NCI-H2227 (cell line): ENCODE measurements around the gene NECAB2.
A peak's percentile ranks its signal among the peaks of the same experiment; 100 is the strongest.

Source experiments
- DNase-seq: peaks from one replicate; lab custom pipeline; 2025; ENCODE audit not compliant: unreplicated experiment; lab: John Stamatoyannopoulos, UW

Gene NECAB2

DNA sequence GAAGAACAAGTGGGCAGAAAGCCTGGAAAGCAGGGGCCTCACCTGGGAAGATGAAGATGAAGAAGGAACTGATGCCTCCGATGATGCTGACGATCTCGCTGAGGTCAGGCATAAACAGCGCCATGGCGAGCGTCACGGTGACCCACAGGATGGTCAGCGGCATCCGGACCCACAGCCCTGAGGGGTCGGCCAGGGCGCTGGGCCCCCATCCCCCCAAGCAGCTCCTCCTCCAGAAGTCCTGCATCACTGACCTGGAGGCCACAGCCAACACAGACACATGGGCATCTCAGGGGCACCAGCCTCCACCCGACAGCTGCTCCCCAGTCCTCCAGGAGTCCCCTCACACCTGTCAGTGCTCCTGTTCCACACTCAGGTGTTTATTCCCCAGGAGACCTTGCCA is 48.4 kb downstream of the NECAB2 start:
- DNase-seq, result no peak

DNA sequence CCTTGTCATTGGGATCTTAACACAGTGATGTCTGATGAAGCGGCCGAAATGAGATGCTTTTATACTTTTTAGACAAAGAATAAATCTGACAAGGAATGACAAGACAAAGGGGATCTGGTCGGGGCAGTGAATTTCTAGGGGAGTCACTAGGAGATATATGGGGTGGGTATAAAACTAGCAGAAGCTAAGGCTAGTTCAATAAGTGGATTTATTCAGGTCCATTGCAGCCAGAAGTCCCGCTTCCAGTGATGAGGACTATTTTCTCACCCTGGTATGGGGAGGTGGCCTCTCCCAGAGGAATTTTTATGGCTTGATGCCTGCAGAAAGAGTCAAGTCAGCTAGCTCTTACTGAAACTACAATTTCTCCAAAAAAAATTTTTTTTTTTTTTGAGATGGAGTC is 50.7 kb downstream of the NECAB2 start:
- DNase-seq, result no peak

DNA sequence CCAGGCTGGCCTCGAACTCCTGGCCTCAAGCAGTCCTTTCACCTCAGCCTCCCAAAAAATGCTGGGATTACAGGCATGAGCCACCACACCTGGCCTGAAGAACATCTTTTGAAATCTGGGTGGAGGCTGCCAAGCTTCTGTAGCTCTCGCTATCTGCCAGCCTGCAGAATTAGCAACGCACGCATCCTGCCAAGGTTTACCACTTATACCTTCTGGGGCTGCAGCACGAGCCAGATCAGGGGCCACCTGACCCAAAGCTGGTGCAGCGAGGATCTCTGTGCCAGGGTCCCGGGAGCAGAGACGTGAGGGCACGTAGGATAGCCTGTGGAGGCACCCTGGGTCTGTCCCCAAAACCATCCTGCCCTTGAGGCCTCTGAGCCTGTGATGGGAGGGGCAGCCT is 52.3 kb downstream of the NECAB2 start:
- DNase-seq, result no peak

DNA sequence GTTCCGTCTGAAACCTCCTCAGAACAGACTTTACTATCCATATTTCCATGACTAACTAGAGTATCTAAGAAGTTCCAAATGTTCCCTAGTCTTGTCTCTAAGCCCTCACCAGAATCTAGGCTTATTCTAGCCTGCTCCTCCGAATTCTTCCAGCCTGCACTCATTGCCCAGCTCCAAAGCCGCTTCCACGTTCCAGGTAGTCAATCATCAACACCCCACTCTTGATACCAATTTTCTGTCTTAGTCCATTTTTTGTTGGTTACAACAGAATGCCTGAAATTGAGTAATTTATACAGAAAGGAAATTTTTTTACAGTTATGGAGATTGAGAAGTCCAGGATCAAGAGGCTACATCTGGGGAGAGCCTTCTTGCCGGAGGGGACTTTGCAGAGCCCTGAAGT is 53.4 kb downstream of the NECAB2 start:
- no peak for DNase-seq

DNA sequence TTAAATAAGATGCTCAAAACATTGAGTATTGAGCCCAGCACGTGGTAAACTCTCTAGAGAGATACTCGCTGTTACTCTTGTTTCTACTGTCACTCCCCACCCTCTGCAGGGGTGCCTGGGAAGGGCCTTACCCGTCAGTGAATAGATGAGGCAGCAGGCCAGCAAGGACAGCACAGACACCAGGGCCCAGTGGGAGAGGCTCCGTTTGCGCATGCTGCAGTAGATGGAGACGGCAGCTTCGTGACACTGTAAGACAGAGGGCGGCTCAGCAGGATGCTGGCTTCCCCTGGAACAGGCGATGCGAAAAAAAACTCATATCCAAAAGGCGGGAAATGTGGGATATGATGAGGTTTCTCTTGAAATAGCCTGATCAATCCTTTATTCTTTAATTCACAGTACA is 54.6 kb downstream of the NECAB2 start:
- DNase-seq, result no peak

DNA sequence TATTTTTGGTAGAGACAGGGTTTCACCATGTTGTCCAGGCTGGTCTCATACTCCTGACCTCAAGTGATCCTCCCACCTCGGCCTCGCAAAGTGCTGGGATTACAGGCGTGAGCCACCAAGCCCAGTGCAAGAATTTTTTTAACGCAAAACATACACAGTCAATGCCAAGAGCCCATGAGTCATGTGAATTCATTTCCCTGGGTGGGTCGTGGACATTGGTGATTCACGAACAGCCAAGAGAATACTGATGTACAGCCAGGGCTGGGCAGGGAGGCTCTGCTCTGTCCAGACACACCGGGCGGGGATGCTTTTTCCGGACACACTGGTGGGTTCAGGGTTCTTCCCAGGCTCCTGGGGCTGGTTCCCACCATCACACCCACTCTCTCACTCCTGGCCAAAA is 56.8 kb downstream of the NECAB2 start:
- DNase-seq, result no peak

DNA sequence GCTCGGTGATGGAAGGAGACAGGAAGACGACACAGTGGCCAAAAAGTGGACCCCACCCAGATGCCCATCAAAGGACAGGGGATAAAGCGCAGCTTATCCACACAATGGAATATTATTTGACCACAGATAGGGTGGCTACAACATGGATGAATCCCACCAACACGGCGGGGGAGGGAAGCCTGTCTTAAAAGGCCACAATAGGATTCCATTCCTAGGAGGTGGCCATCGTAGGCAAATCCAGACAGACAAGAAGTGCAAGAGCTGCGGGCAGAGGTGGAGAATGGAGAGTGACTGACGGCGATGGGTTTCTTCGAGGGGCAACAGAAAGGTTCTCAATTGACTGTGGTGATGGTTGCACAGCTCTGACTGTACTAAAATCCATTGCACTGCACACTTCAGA is 58.6 kb downstream of the NECAB2 start:
- DNase-seq, result no peak

DNA sequence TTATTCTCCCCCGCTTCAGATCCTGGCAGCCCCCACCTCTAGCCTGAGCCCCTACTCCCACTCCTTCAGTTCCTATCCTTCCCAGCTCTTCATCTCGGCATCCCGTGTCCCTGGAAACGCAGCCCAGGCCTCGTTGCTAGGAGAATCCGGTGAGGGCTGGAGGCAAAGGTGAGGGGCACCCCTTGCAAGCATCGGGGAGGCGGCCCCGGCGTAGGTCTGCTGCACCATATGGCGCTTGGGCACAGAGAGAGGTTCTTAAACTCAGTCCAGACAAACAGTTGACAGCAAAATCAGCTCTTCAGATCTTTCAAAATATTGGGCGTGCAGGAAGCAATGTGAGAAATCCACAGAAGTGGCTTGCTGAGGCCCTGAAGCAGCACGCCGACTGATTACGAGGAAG is 59.6 kb downstream of the NECAB2 start:
- DNase-seq, result peak; percentile 30

DNA sequence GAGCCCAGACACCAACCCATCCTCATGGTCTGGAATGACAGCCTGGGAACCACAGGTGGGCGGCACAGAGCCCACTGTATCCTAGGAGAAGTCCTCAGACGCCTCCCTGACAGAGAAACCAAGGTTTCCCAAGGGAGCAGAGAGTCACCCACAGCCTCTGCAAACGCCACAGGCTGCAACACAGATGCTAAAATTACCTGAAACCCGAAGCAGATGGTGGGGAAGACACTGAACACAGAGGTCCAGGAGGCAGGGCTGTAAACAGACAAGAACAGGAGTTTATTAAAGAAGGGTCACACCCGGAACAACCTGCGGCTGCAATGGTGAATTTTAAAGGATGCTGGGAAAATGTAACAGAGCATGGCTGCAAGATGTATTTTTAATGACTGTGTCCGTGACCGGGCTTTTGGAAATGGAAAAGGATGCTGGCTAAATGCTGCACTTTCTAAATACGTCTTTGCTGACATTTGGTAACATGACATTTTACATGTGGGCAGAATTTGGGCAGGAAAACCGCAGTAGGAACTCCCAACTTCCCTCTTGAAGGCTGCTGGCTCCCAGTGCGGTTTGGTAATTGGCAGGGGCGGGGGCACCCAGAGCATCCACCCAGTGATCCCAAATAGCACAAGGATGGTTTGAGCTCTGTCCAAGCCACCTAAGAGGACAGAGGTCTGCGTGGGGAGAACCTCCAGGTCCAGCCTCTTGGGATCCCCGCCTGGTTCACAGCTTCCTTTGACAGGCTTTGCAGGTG is 61.4 kb downstream of the NECAB2 start:
- DNase-seq, result no peak

DNA sequence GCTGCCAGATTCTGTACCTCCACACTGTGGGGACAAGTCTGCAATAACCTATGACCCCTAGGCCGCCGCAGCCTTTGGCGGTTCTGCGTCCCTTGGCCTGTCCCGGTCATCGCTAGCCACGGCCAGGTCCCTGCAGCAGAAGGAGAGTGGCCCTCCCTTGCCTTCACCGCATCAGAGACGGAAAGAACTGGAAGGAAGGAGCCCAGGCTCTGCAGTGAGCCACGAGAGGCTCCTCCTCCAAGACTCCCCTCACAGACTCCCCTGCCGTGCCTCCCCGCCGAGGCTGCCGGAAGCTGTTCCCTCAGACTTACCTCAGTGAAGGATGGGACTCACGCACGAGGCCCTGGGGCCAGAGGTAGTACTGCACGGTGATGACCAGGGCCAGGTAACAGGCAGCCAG is 63.5 kb downstream of the NECAB2 start:
- DNase-seq, result no peak

DNA sequence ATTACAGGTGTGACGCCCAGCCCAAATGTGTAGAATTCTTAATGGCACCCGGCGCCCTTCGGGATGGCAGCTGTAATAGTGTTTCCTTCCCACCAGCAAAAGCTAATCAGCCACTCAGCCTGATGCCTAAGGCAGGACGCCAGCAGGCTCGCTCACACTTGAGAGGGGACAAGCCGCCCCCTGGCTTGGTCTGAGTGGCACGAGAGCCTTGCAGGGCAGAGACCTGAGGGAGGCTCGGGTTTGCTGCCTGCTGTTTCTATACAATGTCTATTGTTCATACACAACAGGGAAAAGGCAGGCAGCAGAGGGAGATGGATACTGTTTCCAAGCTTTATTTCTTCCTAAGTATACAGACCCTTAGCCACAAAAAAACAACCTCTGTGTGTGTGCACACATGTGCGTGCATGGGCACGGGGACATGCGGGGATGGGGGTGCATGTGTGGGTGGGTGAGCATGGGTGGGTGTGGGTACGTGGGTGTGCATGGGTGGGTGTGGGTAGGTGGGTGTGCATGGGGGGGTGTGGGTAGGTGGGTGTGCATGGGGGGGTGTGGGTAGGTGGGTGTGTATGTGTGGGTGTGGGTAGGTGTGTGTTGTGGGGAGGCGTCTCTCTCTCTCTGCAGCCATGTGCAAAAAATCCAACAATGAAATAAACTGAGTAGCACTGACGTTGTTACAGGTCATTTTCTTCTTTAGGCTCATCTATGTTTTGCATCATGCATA is 64.6 kb downstream of the NECAB2 start:
- DNase-seq, result peak; percentile 62

DNA sequence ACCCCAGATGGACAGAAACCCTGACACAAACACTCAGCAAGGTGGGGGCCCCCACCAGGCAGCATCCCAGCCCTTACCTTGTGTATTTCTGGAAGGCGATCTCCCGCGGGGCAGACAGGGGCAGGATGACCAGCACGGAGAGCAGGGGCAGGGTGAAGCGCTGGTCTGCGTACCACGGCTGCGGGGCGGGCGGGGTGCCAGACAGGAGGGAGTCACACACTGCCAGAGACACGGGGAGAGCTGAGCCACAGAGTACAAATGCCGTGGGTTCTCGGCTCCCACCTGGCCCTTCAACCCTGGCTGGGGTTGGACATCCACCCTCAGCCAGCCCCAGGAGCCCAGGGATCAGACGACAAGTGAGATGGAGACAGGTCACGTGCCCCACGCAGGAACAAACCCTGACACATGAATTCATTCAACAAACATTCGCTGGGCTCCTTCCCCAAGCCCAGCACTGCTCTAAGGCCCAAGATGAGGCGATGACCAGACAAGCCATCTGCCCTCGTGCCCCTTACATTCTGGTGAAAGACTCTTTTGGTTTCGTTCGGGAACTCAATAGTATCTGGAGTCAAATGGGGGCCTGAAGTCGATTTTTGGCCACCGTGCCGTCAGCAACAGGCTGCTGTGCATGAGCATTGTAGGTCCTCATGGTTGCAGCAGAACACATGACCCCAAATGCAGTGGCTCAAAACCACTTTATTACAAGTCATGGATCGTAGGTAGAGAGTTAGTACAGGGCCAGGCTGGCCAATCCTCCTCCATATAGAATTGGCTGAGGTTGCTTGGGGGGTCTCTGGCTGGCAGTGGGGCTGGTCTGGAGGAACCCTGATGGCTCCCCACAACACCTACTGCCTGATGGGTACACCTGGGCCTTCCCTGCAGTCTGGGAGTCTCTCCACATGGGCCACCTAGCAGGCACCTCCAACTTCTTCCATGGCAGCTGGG is 65.5 kb downstream of the NECAB2 start:
- no peak for DNase-seq

DNA sequence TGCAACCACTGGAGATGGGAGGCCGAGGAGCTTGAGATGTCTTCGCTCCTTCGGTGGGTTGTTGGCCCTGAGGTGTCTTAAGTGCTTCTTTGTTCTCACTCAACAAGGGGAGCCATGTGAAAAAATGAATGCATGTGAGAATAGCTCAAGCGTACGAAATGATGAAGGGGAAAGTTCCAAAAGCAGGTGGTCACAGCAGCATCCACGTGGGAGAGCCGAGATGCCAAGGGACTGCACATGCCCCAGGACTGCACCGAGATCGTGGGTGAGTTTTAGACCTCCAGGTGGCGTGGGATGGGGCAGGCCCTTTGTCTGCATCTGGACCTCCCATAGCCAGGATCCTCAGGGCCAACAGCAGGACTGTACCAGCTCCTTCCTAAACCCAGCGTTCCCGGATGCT is 66.5 kb downstream of the NECAB2 start:
- DNase-seq, result no peak

DNA sequence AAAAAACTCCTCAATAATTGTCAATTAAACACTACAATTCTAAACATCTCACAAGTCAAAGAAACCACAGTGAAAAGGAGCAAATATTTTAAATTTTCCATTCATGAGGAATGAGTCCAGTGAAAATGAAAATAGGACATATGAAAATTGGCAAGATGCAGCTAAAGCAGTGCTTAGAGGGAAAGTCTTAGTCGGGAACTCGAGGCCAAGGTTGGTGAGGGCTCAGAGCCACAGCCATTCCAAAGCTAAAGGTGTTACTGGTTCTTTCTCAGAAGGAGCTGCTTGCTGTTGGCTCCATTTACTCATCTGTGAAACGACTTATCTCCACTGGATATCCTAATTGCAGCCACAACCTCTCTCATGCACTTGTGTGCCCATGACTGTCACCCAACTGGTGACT is 68.1 kb downstream of the NECAB2 start:
- no peak for DNase-seq

DNA sequence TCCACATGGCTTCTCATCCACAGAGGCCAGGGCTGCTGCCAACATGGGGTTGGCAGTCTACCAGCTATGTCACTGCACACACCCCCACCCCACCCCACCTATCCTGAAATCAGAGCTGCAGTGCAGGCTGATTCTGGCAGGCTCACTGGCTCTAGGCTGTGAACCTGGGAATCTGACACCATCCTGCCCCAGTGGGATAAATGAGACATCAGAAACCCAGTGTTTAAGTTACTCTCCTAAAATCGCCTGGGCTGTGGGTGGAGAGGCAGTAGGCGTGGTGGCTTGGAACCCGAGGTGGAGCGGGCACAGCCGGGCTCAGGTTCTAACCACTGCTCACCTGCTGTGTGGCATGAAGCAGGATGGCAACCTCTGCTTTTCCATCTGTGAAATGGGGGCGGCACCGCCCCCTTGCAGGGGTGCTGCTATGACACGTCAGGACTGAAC is 69.0 kb downstream of the NECAB2 start:
- no peak for DNase-seq

DNA sequence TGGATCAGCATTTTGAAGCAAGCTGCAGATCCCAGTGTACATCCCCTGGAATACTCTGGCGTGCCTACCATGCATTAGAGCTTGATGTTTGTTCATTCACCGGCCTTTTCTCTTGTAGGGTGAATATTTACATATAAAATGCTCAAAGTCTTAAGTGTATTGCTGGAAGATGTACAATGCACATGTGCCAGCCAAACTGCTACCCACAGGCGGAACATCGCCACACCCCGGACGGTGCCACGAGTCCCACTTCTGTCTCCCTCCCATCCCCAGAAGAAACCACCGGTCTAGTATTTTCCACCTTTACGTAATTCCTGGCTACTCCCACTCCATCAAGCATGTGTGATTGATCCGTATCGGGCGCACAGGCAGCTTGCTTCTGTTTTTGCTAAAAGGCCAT is 70.4 kb downstream of the NECAB2 start:
- DNase-seq, result no peak

DNA sequence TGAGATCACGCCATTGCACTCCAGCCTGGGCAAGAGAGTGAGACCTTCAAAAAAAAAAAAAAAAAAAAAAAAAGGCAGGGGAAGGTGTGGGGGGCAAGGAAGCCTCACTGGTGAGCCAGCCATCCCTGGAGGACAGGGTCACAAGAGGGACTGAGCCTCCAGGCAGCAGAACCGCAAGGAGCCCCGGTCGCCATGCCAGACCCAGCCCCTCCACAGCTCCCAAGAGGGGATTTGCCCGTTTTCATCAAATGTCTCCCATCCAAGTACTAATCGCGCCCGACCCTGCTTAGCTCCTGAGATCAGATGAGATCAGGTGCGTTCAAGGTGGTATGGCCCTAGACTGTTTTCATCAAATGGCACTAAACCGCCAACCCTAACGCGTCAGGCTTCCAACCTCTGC is 71.7 kb downstream of the NECAB2 start:
- no peak for DNase-seq

DNA sequence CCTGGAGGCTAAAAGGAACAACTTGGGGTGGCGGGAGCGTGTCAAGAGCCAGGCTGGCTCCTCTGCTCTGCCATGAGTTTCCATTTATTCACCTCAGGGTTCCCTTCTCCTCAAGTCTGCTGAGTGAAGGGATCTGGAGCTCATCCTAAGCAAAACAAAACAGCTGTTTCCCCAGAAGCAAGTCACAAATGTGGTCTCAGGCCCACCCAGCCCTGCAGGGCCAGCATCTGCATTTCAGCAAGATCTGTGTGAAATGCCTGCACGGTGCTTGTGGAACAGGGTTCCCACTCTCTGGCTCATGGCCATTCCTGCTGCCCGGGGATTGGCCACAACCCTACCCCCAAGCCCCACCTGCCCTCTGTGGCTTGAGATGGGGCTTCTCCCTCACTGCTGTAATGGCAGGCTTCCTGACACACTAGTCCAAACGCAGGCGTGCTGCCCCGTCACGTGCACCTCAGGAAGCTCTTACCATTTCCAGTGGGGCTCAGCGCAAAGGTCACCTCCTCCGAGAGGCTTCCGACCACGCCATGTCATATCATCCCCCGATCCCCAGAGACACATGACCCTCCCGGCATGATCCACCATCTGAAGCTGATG is 72.3 kb downstream of the NECAB2 start:
- no peak for DNase-seq

DNA sequence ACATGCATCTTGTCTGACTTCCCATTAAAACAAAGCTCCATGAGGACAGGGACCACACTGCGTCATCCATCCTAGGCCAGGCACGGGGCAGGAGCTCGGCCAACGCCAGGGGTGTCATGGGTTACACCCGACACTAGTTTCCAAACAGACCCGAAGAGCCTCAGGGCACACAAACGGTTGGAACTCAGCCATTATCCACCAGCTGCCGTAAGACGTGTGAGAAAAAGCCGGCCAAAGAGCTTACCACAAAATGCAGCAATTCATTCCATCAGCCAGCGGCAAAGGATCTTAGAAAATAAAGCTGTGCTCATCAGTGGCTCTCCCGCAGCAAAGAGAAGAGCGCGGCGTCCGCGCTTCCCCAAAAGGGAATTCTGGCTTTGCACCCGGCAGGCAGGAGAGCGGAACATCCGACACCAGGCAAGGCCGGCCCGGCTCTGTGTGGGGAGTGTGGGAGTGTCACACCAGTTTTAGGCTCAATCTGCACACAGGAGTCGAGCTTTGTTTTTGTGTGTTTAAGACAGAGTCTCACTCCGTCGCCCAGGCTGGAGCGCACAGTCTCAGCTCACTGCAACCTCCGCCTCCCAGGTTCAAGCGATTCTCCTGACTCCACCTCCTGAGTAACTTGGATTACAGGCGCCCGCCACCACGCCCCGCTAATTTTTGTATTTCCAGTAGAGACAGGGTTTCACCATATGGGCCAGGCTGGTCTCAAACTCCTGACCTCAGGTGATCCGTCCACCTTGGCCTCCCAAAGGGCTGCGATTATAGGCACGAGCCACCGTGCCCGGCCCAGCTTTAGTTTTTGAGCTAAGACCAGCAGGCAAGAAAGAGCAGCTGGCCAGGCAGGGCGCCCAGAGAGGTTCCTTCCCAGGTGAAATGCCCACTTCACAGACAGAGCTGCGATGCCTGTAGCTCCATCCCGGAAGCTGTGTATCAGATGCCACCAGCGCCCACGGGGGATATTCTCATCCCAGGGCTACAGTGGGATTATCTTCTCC is 73.1 kb downstream of the NECAB2 start:
- no peak for DNase-seq

DNA sequence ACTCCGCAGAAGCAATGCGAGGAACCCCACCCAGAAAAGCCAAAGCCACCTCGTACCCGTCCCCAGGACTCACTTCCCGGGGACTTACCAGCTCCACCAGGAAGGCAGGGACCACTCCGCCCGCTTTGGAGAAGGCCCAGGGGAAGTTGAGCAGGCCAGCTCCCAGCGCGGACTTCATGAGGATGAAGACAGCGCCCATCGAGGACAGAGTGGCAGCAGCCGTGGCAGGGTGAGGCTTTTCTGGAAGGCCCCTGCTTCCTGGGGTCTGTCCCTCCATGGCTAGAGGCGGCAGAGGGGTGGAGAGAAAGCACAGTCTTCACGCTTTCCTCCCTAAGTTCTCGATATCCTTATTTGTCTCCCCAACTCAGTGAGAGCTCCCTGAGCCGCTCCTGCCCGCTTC is 73.8 kb downstream of the NECAB2 start:
- DNase-seq, result no peak
